HCT116 (cell line): ENCODE data around the gene CCL17.

Experiments used
- EZH2 ChIP-seq: fragments of 200-600 bp; sonication (generic); IDR thresholded peaks from 2 replicates; pipeline ENCODE4 v1.6.1; 2017; ENCODE audit warnings: antibody characterized with exemption, mixed run types
- SIN3A ChIP-seq: IDR thresholded peaks from 2 replicates; pipeline ENCODE4 v1.6.1; 2012; ENCODE audit warnings: low read depth
- YY1 ChIP-seq: IDR thresholded peaks from 2 replicates; pipeline ENCODE4 v1.6.1; 2011; ENCODE audit warnings: low read length, low read depth, moderate library complexity, mild to moderate bottlenecking; ENCODE audit not compliant: insufficient replicate concordance; ENCODE audit errors: extremely low read depth
- TF ChIP-seq, protein P1 (sequence below), 3 experiments: fragments of 200-600 bp in 1 of 3; sonication (generic) in 1 of 3; IDR thresholded peaks in 2 of 3; conservative IDR thresholded peaks in 1 of 3; 2 replicates each; pipeline ENCODE4 v1.5.1; 2012 to 2017; ENCODE audit warnings: low read depth in 2 of 3, low read length in 2 of 3, antibody characterized with exemption in 1 of 3, borderline replicate concordance in 1 of 3, control low read depth in 1 of 3, mild to moderate bottlenecking in 1 of 3, mixed read lengths in 1 of 3, mixed run types in 1 of 3, moderate library complexity in 1 of 3; ENCODE audit not compliant: insufficient read depth in 1 of 3

GRCh38 chr16:57361404-57361803 lies 43.2 kb upstream of the CCL17 start:
- TF ChIP-seq SIN3A (no peak), YY1 (no peak), EZH2 (no peak)
- TF ChIP-seq, protein P1, sequence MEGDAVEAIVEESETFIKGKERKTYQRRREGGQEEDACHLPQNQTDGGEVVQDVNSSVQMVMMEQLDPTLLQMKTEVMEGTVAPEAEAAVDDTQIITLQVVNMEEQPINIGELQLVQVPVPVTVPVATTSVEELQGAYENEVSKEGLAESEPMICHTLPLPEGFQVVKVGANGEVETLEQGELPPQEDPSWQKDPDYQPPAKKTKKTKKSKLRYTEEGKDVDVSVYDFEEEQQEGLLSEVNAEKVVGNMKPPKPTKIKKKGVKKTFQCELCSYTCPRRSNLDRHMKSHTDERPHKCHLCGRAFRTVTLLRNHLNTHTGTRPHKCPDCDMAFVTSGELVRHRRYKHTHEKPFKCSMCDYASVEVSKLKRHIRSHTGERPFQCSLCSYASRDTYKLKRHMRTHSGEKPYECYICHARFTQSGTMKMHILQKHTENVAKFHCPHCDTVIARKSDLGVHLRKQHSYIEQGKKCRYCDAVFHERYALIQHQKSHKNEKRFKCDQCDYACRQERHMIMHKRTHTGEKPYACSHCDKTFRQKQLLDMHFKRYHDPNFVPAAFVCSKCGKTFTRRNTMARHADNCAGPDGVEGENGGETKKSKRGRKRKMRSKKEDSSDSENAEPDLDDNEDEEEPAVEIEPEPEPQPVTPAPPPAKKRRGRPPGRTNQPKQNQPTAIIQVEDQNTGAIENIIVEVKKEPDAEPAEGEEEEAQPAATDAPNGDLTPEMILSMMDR (IDR thresholded peaks at IDR 0.05 in 2 of 3, conservative IDR thresholded peaks at IDR 0.05 in 1 of 3; ENCODE audit: borderline replicate concordance in 1 of 3, insufficient read depth in 1 of 3, low read depth in 2 of 3, low read length in 2 of 3): no peak
